SIG-M5 treated with dmso at 0.1 percent for 504 hours (cell line): ENCODE results near the gene PTGES2.
"Not testable (repeated sequence)": the region's sequence is repeated elsewhere in the genome, so short reads cannot be mapped to it uniquely, and the experiment has no call there.

ENCODE experiments used
- DNase-seq: peaks from one replicate; lab custom pipeline; 2025; ENCODE audit not compliant: unreplicated experiment; lab: John Stamatoyannopoulos, UW

PTGES2 gene

DNA sequence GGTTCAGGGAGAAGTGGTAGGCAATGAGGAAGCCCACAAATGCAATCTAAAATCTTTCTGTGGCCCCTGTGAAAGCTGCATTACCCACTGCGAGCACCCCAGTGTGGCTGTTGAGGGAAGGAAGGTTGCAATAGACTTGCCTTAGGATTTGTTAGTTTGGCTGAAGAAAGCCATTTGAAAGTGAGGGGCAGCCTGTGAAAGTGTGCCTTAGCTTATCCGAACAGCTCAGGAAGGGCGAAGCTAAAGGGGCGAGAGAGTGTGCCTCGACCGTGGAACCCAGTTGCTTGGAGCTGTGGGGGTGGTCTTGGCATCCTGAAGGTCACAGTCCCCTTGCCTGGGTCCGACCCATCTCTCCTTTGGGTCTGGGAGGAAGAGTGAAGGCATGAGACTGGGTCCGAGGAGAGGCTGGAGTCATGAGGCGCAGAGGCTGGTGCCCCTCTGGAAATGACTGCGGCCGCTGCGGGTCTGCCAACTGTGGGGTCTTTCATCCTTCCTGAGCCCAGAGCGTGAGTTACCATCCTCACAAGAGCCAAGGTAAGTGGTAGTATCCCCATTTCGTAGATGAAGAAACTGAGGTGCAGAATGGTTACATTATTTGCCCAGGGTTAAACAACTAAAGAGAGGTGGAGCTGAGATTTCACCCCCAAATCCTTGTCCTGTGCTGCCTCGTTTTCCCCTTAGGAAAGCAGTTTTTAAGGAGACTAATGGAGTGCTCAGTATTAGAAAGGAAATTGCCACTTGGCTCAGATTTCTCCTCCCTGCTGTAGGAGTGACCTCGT, 35.1 kb downstream of the PTGES2 start:
- no peak for DNase-seq

- no peak for DNase-seq
Measured at GRCh38 chr9:128091571-128091970, 36.0 kb downstream of the PTGES2 start.

- no peak for DNase-seq
Measured at GRCh38 chr9:128091144-128091543, 36.4 kb downstream of the PTGES2 start.

GRCh38 chr9:128089299-128089698, 38.2 kb downstream of the PTGES2 start:
- DNase-seq = no peak

- DNase-seq = no peak
Measured at GRCh38 chr9:128088253-128088945, 39.1 kb downstream of the PTGES2 start.

DNA sequence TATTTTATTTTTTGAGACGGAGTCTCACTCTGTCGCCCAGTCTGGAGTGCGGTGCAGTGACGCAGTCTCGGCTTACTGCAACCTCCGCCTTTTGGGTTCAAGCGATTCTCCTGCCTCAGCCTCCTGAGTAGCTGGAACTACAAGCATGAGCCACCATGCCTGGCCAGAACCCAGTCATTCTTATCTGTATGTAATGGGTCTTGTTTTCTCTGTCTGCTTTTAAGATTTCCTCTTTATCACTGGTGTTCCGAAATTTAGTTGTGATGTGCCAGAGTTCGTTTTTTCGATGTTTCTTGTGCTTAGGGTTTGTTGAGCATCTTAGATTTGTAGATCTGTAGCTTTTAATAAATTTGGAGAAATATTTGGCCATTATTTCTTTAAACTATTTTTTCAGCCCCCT, 40.3 kb downstream of the PTGES2 start:
- no peak for DNase-seq

GRCh38 chr9:128085943-128086342, 41.6 kb downstream of the PTGES2 start:
- no peak for DNase-seq

DNA sequence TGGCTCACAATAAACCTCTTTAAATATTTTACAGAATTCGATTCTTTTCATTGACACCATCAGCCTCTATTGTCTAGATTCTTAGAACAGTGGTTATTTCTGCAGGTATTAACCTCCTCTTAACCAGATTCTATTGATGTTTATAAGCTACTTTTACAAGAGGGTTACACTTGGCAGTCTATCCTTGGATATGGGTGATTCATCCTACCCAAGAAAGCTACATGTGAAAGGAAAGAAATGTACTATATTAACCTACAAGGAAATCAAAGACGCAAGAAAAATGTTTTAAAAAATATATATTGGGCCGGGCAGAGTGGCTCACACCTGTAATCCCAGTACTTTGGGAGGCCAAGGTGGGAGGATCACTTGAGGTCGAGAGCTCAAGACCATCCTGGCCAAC, 42.8 kb downstream of the PTGES2 start:
- no peak for DNase-seq

DNA sequence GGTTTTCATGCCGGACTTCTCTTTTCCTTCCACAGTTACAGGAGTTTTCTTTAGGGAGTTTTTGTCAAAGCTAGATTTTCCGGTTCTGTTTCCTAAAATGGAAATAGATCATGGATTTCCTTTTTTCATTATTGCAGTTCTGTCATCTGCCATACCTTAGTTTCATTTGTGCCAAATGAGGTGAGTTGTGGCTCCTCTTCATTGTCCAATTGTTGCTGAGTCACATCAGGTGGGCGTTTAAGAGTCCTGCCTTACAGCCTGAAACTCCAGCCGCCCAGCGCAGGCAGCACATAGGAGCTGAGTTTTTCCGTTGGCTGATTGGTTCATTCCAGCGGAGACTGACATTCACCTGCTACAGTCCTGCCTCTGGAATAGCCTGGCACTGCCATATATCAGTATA, 45.4 kb downstream of the PTGES2 start:
- DNase-seq = no peak

- no peak for DNase-seq
Measured at GRCh38 chr9:128081056-128081455, 46.5 kb downstream of the PTGES2 start.

- DNase-seq = no peak
Measured at GRCh38 chr9:128080206-128080605, 47.3 kb downstream of the PTGES2 start.

DNA sequence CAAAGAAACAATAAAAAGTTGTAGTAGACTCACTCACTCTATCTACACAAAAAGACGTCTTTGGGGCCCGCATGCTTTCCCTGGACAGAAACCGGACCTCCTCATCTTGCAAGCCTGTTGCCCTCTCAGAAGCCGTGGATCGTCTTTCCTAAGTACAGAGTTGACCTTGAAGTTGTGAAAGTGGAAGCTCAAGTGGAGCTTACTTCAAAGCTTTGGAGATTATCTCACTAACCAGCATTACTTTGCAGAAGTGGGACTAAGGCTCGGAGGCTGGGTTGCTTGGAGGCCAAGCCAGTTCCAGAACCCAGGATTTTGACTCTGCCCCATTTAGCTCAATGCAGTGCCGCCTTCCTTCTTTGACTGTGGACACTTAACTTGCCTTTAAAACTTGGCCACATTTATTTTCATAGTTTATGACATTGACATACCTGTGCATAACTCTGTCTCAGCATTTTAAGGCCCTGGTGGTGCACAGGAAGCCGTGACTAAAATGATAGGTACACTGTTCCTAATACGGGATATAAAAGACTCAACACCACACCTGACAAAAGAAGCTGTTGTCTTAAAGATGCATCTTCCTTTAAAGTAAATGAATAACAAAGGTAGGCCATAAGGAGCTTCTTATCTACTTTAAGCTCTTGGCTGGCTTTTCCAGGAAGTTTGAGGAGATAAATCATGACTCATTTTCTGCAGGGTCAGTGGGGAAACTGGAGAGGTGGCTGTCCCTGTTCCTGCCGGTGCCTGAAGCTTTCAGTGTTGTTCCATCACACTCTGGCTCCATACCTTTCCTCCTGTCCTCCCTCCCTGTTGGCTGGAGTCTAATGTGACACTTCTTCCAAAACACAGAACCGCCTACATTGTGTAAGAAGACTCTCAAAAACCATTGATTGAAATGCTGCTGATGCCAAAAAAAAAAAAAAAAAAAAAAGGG, 48.8 kb downstream of the PTGES2 start:
- DNase-seq = peak; percentile 39

DNA sequence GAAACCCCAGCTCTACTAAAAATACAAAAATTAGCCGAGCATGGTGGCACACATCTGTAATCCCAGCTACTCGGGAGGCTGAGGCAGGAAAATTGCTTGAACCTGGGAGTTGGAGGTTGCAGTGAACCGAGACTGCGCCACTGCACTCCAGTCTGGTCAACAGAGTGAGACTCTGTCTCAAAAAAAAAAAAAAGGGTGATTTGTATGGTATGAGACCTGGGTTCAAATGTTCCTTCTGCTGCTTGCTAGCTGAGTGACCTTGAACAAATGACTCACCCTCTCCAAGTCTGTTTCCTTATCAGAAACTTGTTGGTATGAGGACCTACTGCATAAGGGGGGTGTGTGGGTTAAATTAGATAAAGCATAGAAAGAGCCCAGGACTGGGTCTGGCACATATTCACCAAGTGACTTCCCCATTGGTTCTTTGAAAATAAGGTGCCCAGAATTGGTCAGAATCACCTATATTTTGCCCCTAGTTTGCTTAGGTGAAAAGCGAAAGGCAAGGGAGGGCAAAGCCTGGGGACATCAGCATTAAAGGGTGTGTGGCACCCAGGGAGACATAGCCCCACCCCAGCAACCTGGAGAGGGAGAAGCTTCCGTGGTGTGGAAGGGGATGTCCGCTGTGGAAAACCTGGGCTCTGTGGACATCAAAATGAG, 49.6 kb downstream of the PTGES2 start:
- DNase-seq = no peak

GRCh38 chr9:128073253-128073886, 54.2 kb downstream of the PTGES2 start:
- no peak for DNase-seq

GRCh38 chr9:128072144-128073021, 55.1 kb downstream of the PTGES2 start:
- DNase-seq = peak; percentile 91

DNA sequence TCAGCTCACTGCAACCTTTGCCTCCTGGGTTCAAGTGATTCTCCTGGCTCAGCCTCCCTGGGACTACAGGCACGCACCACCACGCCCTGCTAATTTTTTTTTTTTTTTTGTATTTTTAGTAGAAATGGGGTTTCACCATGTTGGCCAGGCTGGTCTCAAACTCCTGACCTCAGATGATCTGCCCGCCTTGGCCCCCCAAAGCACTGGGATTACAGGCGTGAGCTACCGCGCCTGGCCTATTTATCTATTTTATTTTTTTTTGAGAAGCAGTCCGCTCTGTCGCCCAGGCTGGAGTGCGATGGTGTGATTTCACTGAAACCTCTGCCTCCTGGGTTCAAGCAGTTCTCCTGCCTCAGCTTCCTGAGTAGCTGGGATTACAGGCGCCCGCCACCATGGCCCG, 56.1 kb downstream of the PTGES2 start:
- DNase-seq = not testable (repeated sequence)

DNA sequence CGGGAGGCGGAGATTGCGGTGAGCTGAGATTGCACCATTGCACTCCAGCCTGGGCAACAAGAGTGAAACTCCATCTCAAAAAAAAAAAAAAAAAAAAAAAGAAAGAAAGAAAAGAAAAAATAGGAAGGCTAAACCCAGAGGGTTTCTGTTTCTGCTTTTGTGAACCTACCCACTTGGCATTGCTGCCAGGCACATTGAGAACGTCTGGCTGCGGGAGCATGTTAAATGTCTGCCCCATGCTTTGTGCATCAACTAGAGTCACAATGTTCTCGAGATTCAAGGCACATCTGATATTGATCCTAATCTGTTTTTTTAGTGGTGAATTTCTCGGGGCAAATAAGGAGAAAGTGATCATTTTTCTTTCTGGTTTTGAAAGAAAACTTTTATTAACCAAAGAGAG, 56.7 kb downstream of the PTGES2 start:
- DNase-seq = no peak
